ENCODE data around the gene RPS6KA2. TPM values are rescaled to one million over a fixed set of nuclear protein-coding genes. Genes with fewer than 3 reads are reported as not detected.

RPS6KA2 gene
- total and polyA plus RNA-seq, 2 experiments from 2014 or later = 12.5 to 25.3 TPM

GRCh38 chr6:166412156-166412910, 214.7 kb downstream of the RPS6KA2 start (continued):
- TF ChIP-seq ETS1 (IDR thresholded peaks at IDR 0.05) (no peak), STAT1 (IDR thresholded peaks at IDR 0.05; ENCODE audit: unreplicated experiment) (no peak), CTCF (conservative IDR thresholded peaks at IDR 0.05; ENCODE audit: low read depth in 2 of 2) (no peak), JUNB (IDR thresholded peaks at IDR 0.05; ENCODE audit: unreplicated experiment) (no peak), EZH2 (IDR thresholded peaks at IDR 0.05; ENCODE audit: low read depth, unreplicated experiment) (no peak), NANOG (IDR thresholded peaks at IDR 0.05; ENCODE audit: borderline replicate concordance) (no peak)

GRCh38 chr6:166411721-166412151, 215.3 kb downstream of the RPS6KA2 start:
- H2AFZ ChIP-seq = no peak overlapping the region
- peaks cover 13% of the 10 kb centered on the region for H3K27me3 Mint-ChIP-seq (ENCODE audit: insufficient read depth, low read depth, poor library complexity)
- no peaks in the 10 kb centered on the region for H3K27me3 ChIP-seq (ENCODE audit: insufficient read depth)
- ATAC-seq (no peak), DNase-seq (ENCODE audit: low spot score) (no peak)
- H3K4me1 Mint-ChIP-seq = peaks cover 23% of the 10 kb centered on the region
- H3K4me3 Mint-ChIP-seq = no peak overlapping the region
- 0 out of 2 replicates have a peak, but pooled peaks cover 9% of the 10 kb centered on the region for H3K9me2 ChIP-seq (ENCODE audit: insufficient read depth)
- no peak overlapping the region for H3K4me3 ChIP-seq
- no peak overlapping the region for H3K4me2 ChIP-seq
- no peaks in the 10 kb centered on the region; the same call in 1 of the 2 replicates for H4K20me1 ChIP-seq (replicated peaks; ENCODE audit: insufficient read depth)
- H3K36me3 Mint-ChIP-seq (ENCODE audit: low read depth) = peaks cover 31% of the 10 kb centered on the region
- H3K27ac ChIP-seq (ENCODE audit: low read depth) = no peak overlapping the region
- peaks cover 7% of the 10 kb centered on the region; the same call in 1 of the 2 replicates for H3F3A ChIP-seq (replicated peaks; ENCODE audit: low read depth)
- no peaks in the 10 kb centered on the region for H3K79me2 ChIP-seq (replicated peaks; ENCODE audit: insufficient read depth)
- no peaks in the 10 kb centered on the region for H3K36me3 ChIP-seq (ENCODE audit: insufficient read depth)
- peaks cover 10% of the 10 kb centered on the region for H3K4me1 ChIP-seq (ENCODE audit: insufficient read depth)
- H3K27ac Mint-ChIP-seq = no peak overlapping the region
- H3K9me3 Mint-ChIP-seq = peaks cover 7% of the 10 kb centered on the region
- TF ChIP-seq CREB1 (CRISPR knock-in tag; IDR thresholded peaks at IDR 0.05; ENCODE audit: low read depth) (no peak), POLR2AphosphoS5 (IDR thresholded peaks at IDR 0.05; ENCODE audit: low read depth) (no peak), EZH2 (IDR thresholded peaks at IDR 0.05; ENCODE audit: low read depth, unreplicated experiment) (no peak), EZH2phosphoT487 (IDR thresholded peaks at IDR 0.05; ENCODE audit: unreplicated experiment) (no peak), ETS1 (IDR thresholded peaks at IDR 0.05) (no peak), CTCF (conservative IDR thresholded peaks at IDR 0.05; ENCODE audit: low read depth in 2 of 2) (no peak), STAT1 (IDR thresholded peaks at IDR 0.05; ENCODE audit: unreplicated experiment) (no peak), NANOG (IDR thresholded peaks at IDR 0.05; ENCODE audit: borderline replicate concordance) (no peak), JUNB (IDR thresholded peaks at IDR 0.05; ENCODE audit: unreplicated experiment) (no peak), REST (IDR thresholded peaks at IDR 0.05; ENCODE audit: unreplicated experiment) (no peak), ZNF114 (CRISPR knock-in tag; IDR thresholded peaks at IDR 0.05) (no peak)
